Body of pancreas (tissue), 4 donors: ENCODE measurements around the gene ARHGAP1.

ENCODE experiments used
- POLR2A ChIP-seq, 3 donors: fragments of 450-650 bp; IDR thresholded peaks; one replicate each; pipeline ENCODE4 v1.6.1; 2016; ENCODE audit warnings: antibody characterized with exemption in 3 of 3, mild to moderate bottlenecking in 2 of 3
- TF ChIP-seq, protein P1 (sequence below), 7 experiments: fragments of 450-650 bp in 4 of 7; fragments of 200-600 bp in 3 of 7; sonication (generic) in 3 of 7; IDR thresholded peaks; one replicate each; pipeline ENCODE4 v1.5.1; 2016 to 2019; ENCODE audit warnings: antibody characterized with exemption in 7 of 7

GRCh38 chr11:46639197-46639839, 61.1 kb downstream of the ARHGAP1 start:
- TF ChIP-seq, protein P1, sequence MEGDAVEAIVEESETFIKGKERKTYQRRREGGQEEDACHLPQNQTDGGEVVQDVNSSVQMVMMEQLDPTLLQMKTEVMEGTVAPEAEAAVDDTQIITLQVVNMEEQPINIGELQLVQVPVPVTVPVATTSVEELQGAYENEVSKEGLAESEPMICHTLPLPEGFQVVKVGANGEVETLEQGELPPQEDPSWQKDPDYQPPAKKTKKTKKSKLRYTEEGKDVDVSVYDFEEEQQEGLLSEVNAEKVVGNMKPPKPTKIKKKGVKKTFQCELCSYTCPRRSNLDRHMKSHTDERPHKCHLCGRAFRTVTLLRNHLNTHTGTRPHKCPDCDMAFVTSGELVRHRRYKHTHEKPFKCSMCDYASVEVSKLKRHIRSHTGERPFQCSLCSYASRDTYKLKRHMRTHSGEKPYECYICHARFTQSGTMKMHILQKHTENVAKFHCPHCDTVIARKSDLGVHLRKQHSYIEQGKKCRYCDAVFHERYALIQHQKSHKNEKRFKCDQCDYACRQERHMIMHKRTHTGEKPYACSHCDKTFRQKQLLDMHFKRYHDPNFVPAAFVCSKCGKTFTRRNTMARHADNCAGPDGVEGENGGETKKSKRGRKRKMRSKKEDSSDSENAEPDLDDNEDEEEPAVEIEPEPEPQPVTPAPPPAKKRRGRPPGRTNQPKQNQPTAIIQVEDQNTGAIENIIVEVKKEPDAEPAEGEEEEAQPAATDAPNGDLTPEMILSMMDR (IDR thresholded peaks at IDR 0.05): no peak
- TF ChIP-seq POLR2A (IDR thresholded peaks at IDR 0.05): no peak
